ENCODE data around the gene WDFY2. TPM values are rescaled to one million over a fixed set of nuclear protein-coding genes. Genes with fewer than 3 reads are reported as not detected.

Gene WDFY2
- total RNA-seq, 1 experiment from 2014 or later = 26.4 TPM

- Mint-ChIP-seq H3K4me1 (peaks cover 18 to 19% of the 10 kb centered on the region in 2 experiments), H3K9me3 (peaks cover 3 to 4% of the 10 kb centered on the region in 2 experiments; a peak in 1 of 5 replicates), H3K27me3 (ENCODE audit: low read depth) (no peaks in the 10 kb centered on the region; the same call in 1 of the 2 replicates), H3K27ac (no peak overlapping the region), H3K36me3 (ENCODE audit: insufficient read depth in 1 of 3, low read depth in 3 of 3) (no peaks in the 10 kb centered on the region), H3K4me3 (no peak overlapping the region)
- Histone ChIP-seq H3K27ac (ENCODE audit: insufficient read length, low read depth, low read length) (no peak overlapping the region), H4K91ac (ENCODE audit: insufficient read length, low read depth, low read length) (no peak overlapping the region), H3K79me2 (ENCODE audit: insufficient read depth, low read length) (no peaks in the 10 kb centered on the region), H2BK20ac (ENCODE audit: low read depth, low read length, poor library complexity, severe bottlenecking) (no peak overlapping the region), H2AFZ (ENCODE audit: low read length) (no peak overlapping the region), H3K79me1 (ENCODE audit: insufficient read depth, low read depth, low read length, poor library complexity, severe bottlenecking) (no peaks in the 10 kb centered on the region), H2BK12ac (ENCODE audit: insufficient read length, low read depth, low read length) (no peak overlapping the region), H3K9ac (ENCODE audit: extremely low read depth, insufficient read length, low read length) (no peak overlapping the region), H3K23me2 (ENCODE audit: insufficient read length, low read depth, low read length, poor library complexity, severe bottlenecking) (no peaks in the 10 kb centered on the region), H3T11ph (ENCODE audit: low read length) (no peak overlapping the region), H3K56ac (ENCODE audit: insufficient read length, low read depth, low read length) (no peak overlapping the region), H2BK15ac (ENCODE audit: low read depth, low read length) (no peak overlapping the region), H3K4ac (ENCODE audit: low read depth, low read length) (no peak overlapping the region), H2BK5ac (ENCODE audit: insufficient read length, low read length) (no peak overlapping the region), H2BK120ac (ENCODE audit: low read depth, low read length, poor library complexity, severe bottlenecking) (no peak overlapping the region), H3K14ac (ENCODE audit: insufficient read depth, low read length) (no peak overlapping the region), H3K4me2 (ENCODE audit: insufficient read depth, insufficient read length, low read length) (no peak overlapping the region), H3K18ac (ENCODE audit: insufficient read length, low read depth, low read length) (no peak overlapping the region), H2AK5ac (ENCODE audit: insufficient read length, low read length) (no peak overlapping the region), H3K23ac (ENCODE audit: insufficient read length, low read depth, low read length) (no peak overlapping the region), H3K9me3 (ENCODE audit: control insufficient read depth, low read depth, low read length) (no peaks in the 10 kb centered on the region), H4K20me1 (ENCODE audit: control insufficient read depth, insufficient read depth, insufficient read length) (no peaks in the 10 kb centered on the region), H3K4me1 (ENCODE audit: insufficient read depth, low read length) (no peaks in the 10 kb centered on the region), H4K8ac (replicated peaks; ENCODE audit: insufficient read length, low read depth, low read length) (no peak overlapping the region), H4K5ac (ENCODE audit: insufficient read length, low read depth, low read length) (no peak overlapping the region), H3K27me3 (ENCODE audit: insufficient read depth, low read length) (no peaks in the 10 kb centered on the region)
- DNase-seq = no peak
- TF ChIP-seq CTCF (conservative IDR thresholded peaks at IDR 0.05) = no peak
- WGBS (ENCODE audit: extremely low coverage, insufficient read length, low lambda C conversion rate) = no CpG with 5 or more reads among the region's 1 CpG
Measured at GRCh38 chr13:51550151-51550550, 34.1 kb upstream of the WDFY2 start.
